Prostate gland (tissue), 2 donors: ENCODE measurements around the gene ATXN1.

Source experiments
- CTCF ChIP-seq, 4 experiments: fragments of 200-600 bp in 2 of 4; fragments of 450-650 bp in 2 of 4; sonication (generic) in 2 of 4; IDR thresholded peaks; 1 replicate in 3 of 4; 2 replicates in 1 of 4; pipeline ENCODE4 v1.5.1; 2016 to 2019; ENCODE audit warnings: antibody characterized with exemption in 4 of 4, mild to moderate bottlenecking in 2 of 4, moderate library complexity in 2 of 4
- POLR2A ChIP-seq: fragments of 450-650 bp; IDR thresholded peaks from one replicate; pipeline ENCODE4 v1.6.1; 2016; ENCODE audit warnings: antibody characterized with exemption, mild to moderate bottlenecking
- POLR2AphosphoS5 ChIP-seq: sonication (generic); formaldehyde crosslinking; IDR thresholded peaks from one replicate; pipeline ENCODE4 v1.6.1; 2017; ENCODE audit warnings: antibody characterized with exemption

GRCh38 chr6:16510245-16510644, 251.0 kb downstream of the ATXN1 start:
- TF ChIP-seq CTCF (IDR thresholded peaks at IDR 0.05) (no peak), POLR2A (no peak), POLR2AphosphoS5 (no peak)
